WI38 (cell line): Measurements from ENCODE around the gene MDGA2.

ENCODE experiments used
- H3K4me3 ChIP-seq: 2 replicates; pipeline ENCODE4 v1.5.1; 2011; ENCODE audit warnings: low read depth, mild to moderate bottlenecking, control low read depth, low read length
- TF ChIP-seq, protein P1 (sequence below): IDR thresholded peaks from 2 replicates; pipeline ENCODE4 v1.5.1; 2012; ENCODE audit warnings: low read depth, mild to moderate bottlenecking, control low read depth, low read length

The MDGA2 gene

GRCh38 chr14:47675466-47676314 lies at the start of gene MDGA2:
MDGA2 (minus strand) TSS chr14:47675605.
- H3K4me3 ChIP-seq: peak within 1 kb of the TSS; percentile 52
- TF ChIP-seq, protein P1, sequence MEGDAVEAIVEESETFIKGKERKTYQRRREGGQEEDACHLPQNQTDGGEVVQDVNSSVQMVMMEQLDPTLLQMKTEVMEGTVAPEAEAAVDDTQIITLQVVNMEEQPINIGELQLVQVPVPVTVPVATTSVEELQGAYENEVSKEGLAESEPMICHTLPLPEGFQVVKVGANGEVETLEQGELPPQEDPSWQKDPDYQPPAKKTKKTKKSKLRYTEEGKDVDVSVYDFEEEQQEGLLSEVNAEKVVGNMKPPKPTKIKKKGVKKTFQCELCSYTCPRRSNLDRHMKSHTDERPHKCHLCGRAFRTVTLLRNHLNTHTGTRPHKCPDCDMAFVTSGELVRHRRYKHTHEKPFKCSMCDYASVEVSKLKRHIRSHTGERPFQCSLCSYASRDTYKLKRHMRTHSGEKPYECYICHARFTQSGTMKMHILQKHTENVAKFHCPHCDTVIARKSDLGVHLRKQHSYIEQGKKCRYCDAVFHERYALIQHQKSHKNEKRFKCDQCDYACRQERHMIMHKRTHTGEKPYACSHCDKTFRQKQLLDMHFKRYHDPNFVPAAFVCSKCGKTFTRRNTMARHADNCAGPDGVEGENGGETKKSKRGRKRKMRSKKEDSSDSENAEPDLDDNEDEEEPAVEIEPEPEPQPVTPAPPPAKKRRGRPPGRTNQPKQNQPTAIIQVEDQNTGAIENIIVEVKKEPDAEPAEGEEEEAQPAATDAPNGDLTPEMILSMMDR: no peak

GRCh38 chr14:47722929-47723693 lies 47.7 kb upstream of the MDGA2 start:
- no peak overlapping the region for H3K4me3 ChIP-seq
- TF ChIP-seq, protein P1: no peak

GRCh38 chr14:47720281-47720680 lies 44.9 kb upstream of the MDGA2 start:
- no peak overlapping the region for H3K4me3 ChIP-seq
- TF ChIP-seq, protein P1: no peak

DNA sequence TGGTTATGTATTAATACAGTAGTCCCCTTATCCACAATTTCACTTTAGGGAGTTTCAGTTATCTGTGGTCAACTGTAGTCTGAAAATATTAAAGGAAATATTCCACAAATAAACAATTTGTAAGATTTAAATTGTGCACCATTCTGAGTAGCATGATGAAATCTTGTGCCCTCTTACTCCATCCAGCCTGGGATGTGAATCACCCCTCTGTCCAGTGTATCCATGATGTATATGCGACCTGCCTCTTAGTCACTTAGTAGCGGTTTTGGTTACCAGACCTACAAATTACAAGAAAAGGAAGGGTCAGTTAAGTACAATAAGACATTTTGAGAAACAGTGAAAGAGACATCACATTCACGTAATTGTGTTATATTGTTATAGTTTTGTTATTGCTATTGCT lies 39.9 kb upstream of the MDGA2 start:
- H3K4me3 ChIP-seq: no peak overlapping the region
- TF ChIP-seq, protein P1: no peak

GRCh38 chr14:47710581-47710980 lies 35.2 kb upstream of the MDGA2 start:
- TF ChIP-seq, protein P1: no peak
- H3K4me3 ChIP-seq: no peak overlapping the region

- TF ChIP-seq, protein P1: no peak
- H3K4me3 ChIP-seq: no peak overlapping the region
Measured at GRCh38 chr14:47705683-47706082, 30.3 kb upstream of the MDGA2 start.

- TF ChIP-seq, protein P1: no peak
- no peak overlapping the region for H3K4me3 ChIP-seq
Measured at GRCh38 chr14:47691829-47692228, 16.4 kb upstream of the MDGA2 start.
